Subcutaneous adipose tissue (tissue), 4 donors: ENCODE measurements around the gene LTK. TPM values are rescaled to one million over a fixed set of nuclear protein-coding genes. Genes with fewer than 3 reads are reported as not detected.

Source experiments
- CTCF ChIP-seq: fragments of 450-650 bp; IDR thresholded peaks from one replicate; pipeline ENCODE4 v1.5.1; 2016; ENCODE audit warnings: low read depth, mild to moderate bottlenecking, control low read depth, antibody characterized with exemption, moderate library complexity
- total RNA-seq, 4 donors: library from RNA; depleted of rRNA; stranded (reverse); fragments of >200 nt; gene quantifications; one replicate each; pipeline ENCODE4 v1.1.0, GENCODE V29; 2016

Gene LTK
- total RNA-seq, 4 donors from 2014 or later: 0.33 to 2.4 (median 0.48) TPM

- no peak for TF ChIP-seq CTCF
Measured at GRCh38 chr15:41511331-41511898, 2.2 kb downstream of the LTK start.

GRCh38 chr15:41510728-41511127 lies 2.9 kb downstream of the LTK start:
- TF ChIP-seq CTCF: no peak

- no peak for TF ChIP-seq CTCF
Measured at GRCh38 chr15:41507820-41508290, 5.8 kb downstream of the LTK start.

GRCh38 chr15:41506796-41507341 lies 6.8 kb downstream of the LTK start:
- TF ChIP-seq CTCF: no peak

GRCh38 chr15:41505776-41506175 lies 7.9 kb downstream of the LTK start:
- no peak for TF ChIP-seq CTCF

GRCh38 chr15:41504751-41505492 lies 8.7 kb downstream of the LTK start:
- TF ChIP-seq CTCF: no peak

GRCh38 chr15:41503669-41504010 lies 10.0 kb downstream of the LTK start:
- no peak for TF ChIP-seq CTCF
